SK-N-SH (cell line): ENCODE data around the gene C4B. TPM values are rescaled to one million over a fixed set of nuclear protein-coding genes. Genes with fewer than 3 reads are reported as not detected.

Source experiments
- CHD2 ChIP-seq: fragments of 150-350 bp; IDR thresholded peaks from 2 replicates; pipeline ENCODE4 v1.6.1; 2018; ENCODE audit warnings: low read length; ENCODE audit not compliant: partially characterized antibody
- CTCF ChIP-seq: fragments of 200-600 bp; sonication (generic); IDR thresholded peaks from 2 replicates; pipeline ENCODE4 v1.6.1; 2017; ENCODE audit warnings: antibody characterized with exemption, mild to moderate bottlenecking, moderate library complexity
- ELF1 ChIP-seq: IDR thresholded peaks from 2 replicates; pipeline ENCODE4 v1.4.0; 2012
- EZH2phosphoT487 ChIP-seq: fragments of 200-600 bp; sonication (generic); IDR thresholded peaks from 2 replicates; pipeline ENCODE4 v1.6.1; 2017; ENCODE audit warnings: low read depth, mixed run types, mild to moderate bottlenecking, antibody characterized with exemption, moderate library complexity, borderline replicate concordance
- IRF3 ChIP-seq: fragments of 150-350 bp; IDR thresholded peaks from 2 replicates; pipeline ENCODE4 v1.6.1; 2016; ENCODE audit warnings: mild to moderate bottlenecking, low read depth, low read length
- JUND ChIP-seq: IDR thresholded peaks from 2 replicates; pipeline ENCODE4 v1.4.0; 2012
- MEF2A ChIP-seq: IDR thresholded peaks from 2 replicates; pipeline ENCODE4 v1.4.0; 2012; ENCODE audit warnings: low read depth, borderline replicate concordance
- PBX3 ChIP-seq: IDR thresholded peaks from 2 replicates; pipeline ENCODE4; 2012
- POLR2AphosphoS5 ChIP-seq: IDR thresholded peaks from 2 replicates; pipeline ENCODE4 v1.6.1; 2012; ENCODE audit warnings: low read depth, low read length
- SMC3 ChIP-seq: IDR thresholded peaks from 2 replicates; pipeline ENCODE4 v1.6.1; 2012; ENCODE audit warnings: low read depth, low read length, improper control_type of control experiment
- TAF1 ChIP-seq: IDR thresholded peaks from 2 replicates; pipeline ENCODE4 v1.6.1; 2012; ENCODE audit warnings: low read depth, mild to moderate bottlenecking, low read length, moderate library complexity, borderline replicate concordance
- USF1 ChIP-seq: IDR thresholded peaks from 2 replicates; pipeline ENCODE4 v1.4.0; 2012; ENCODE audit warnings: low read depth, borderline replicate concordance
- ZBTB33 ChIP-seq: IDR thresholded peaks from 2 replicates; pipeline ENCODE4 v1.4.0; 2012; ENCODE audit warnings: low read depth, borderline replicate concordance
- polyA plus RNA-seq, 3 experiments: library from polyadenylated mRNA; depleted of rRNA; stranded (reverse); fragments of >200 nt; gene quantifications; 2 replicates each; pipeline ENCODE4 v1.2.3, GENCODE V29; 2012

Gene C4B
- polyA plus RNA-seq, 1 of the 3 experiments (the other 2 are of a cell fraction), result 10.9 TPM

- TF ChIP-seq PBX3 (peak; percentile 67; the same call in 1 of the 2 replicates), EZH2phosphoT487 (no peak), ZBTB33 (no peak), CHD2 (peak; percentile 34), MEF2A (no peak), POLR2AphosphoS5 (peak; percentile 64), ELF1 (peak; percentile 95), IRF3 (no peak), CTCF (no peak), JUND (0 out of 2 replicates have a peak, but pooled peaks have one; percentile 27), USF1 (peak; percentile 60), TAF1 (0 out of 2 replicates have a peak, but pooled peaks have one; percentile 23), SMC3 (no peak)
These were observed 42.4 kb upstream of the C4B start, which contains the start of gene DXO (continued) for GRCh38 chr6:31971993-31972708.
